OCI-LY1 (cell line): ENCODE measurements around the gene CCNY.

Experiments used
- CTCF ChIP-seq: fragments of 200-600 bp; sonication (generic), shearing (Covaris generic); IDR thresholded peaks from 2 replicates; pipeline ENCODE4 v1.5.1; 2017; ENCODE audit warnings: mild to moderate bottlenecking, antibody characterized with exemption, low read length, moderate library complexity, mixed read lengths
- EZH2 ChIP-seq: fragments of 200-600 bp; sonication (generic), shearing (Covaris generic); IDR thresholded peaks from 2 replicates; pipeline ENCODE4 v1.8.0; 2017; ENCODE audit warnings: borderline replicate concordance, mixed run types, mild to moderate bottlenecking, antibody characterized with exemption, low read length, moderate library complexity, mixed read lengths

- TF ChIP-seq EZH2 = no peak
- no peak for TF ChIP-seq CTCF
Observed at GRCh38 chr10:35516102-35516670, 179.9 kb downstream of the CCNY start.
